DMS153 (cell line): ENCODE results near the gene PNPLA7.

Source experiments
- DNase-seq: peaks from one replicate; lab custom pipeline; 2025; lab: John Stamatoyannopoulos, UW

Gene PNPLA7

DNA sequence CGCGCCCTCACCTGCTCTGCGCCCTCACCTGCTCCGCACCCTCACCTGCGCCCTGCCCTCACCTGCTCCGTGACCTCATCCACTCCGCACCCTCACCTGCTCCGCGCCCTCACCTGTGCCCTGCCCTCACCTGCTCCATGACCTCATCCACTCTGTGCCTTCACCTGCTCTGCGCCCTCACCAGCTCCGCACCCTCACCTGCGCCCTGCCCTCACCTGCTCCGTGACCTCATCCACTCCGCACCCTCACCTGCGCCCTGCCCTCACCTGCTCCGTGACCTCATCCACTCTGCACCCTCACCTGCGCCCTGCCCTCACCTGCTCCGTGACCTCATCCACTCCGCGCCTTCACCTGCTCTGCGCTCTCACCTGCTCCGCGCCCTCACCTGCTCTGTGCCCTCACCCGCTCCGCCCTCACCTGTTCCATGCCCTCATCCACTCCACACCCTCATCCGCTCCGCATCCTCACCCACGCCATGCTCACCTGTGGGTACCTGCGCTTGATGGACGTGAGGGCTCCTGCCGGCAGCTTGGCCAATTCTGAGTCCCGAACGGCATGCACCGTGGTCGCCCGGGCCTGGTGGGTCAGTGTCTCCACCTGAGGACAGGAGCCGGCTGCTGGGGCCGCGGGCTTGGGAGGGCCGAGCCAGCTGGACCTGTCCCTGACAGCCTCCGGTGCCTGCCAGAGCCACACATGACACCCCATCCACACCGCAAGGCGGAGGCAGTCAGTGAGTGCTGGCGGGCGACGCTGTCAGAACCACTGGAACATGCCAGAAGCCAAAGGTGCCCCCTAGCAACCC lies 55.5 kb downstream of the PNPLA7 start:
- DNase-seq, result no peak

DNA sequence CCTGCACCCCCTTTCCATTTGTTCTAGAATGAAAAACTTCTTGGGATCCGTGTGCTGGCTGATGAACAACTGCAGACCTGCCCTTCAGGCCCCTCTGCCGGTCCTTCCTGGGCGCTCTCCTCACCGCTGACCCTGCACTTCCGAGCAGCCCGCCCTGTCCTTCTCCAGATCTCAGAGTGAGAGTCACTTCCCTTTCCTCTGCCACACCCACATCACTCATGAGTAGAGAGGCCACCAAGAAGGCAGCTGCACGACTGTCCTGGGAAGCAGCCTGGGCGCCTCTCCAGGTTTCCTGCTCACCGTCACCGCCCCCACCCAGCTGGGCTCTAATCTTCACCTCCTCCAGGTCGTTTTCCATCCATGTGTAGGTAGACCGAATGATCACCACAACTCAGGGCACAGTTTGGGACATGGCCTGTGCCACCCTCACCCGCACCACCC lies 56.1 kb downstream of the PNPLA7 start:
- no peak for DNase-seq

DNA sequence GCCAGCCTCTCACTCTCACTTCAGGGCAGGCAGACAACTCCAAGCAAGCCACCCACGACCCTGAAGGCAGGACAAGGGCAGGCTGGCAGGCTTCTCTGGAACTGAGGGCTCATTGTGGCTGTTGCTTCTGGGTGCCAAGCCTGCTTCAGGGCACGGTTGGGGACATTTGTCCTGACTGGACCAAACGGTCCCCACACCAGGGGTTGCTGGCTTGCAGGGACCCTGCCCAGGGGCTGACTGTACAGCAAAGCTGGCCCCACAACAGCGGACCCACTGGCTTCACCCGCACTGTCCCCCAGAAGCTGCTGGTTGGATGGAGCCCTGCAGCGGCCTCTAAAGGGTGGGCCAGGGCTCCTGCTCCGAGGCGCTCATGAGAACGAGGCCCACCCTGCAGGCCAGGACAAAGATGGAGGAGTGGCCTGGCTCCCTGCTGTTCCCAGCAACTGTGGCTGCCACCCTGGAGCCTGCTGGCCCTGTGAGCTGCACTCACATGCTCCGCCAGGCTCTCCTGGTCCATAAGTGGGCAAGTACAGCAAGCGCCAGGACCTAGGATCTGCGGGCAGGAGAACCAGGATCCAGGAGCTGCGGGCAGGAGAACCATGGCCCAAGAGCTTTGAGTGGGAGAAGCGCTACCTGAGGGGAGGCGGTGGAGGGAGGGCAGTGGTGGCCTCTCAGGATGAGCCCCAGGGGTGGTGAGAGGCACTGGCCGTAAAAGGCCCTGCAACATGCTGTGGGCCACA lies 56.7 kb downstream of the PNPLA7 start:
- DNase-seq, result no peak

DNA sequence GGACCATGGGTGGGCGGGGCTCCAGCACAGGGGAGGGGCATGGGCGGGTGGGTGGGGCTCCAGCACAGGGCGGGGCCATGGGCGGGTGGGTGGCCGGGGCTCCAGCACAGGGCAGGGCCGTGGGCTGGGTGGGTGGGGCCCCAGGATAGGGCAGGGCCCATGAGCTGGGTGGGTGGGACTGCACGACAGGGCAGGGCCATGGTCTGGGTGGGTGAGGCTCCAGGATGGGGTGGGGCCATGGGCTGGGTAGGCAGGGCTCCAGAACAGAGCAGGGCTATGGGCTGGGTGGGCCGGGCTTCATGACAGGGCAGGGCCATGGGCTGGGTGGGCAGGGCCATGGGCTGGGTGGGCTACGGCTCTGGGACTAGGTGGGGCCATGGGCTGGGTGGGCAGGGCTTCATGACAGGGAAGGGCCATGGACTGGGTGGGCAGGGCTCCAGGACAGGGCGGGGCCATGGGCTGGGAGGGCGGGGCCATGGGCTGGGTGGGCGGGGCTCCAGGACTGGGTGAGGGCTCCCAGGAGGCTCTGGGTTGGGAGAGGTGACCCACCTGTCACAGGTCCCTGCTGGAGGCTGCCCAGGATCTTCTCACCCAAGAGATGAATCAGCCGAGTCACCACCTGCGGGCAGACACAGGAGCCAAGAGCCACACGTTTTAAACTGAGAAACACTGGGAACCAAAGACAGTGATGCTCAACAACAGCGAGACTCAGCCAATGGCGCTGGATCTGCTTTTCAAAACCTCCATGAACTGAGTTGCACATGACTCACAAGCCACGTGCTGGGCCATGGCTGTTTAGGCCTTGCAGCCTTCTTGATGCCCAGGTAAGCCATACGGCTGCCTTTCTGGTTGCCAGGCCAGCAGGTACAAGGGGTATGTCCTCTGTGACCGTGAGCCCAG lies 57.5 kb downstream of the PNPLA7 start:
- DNase-seq, result no peak

DNA sequence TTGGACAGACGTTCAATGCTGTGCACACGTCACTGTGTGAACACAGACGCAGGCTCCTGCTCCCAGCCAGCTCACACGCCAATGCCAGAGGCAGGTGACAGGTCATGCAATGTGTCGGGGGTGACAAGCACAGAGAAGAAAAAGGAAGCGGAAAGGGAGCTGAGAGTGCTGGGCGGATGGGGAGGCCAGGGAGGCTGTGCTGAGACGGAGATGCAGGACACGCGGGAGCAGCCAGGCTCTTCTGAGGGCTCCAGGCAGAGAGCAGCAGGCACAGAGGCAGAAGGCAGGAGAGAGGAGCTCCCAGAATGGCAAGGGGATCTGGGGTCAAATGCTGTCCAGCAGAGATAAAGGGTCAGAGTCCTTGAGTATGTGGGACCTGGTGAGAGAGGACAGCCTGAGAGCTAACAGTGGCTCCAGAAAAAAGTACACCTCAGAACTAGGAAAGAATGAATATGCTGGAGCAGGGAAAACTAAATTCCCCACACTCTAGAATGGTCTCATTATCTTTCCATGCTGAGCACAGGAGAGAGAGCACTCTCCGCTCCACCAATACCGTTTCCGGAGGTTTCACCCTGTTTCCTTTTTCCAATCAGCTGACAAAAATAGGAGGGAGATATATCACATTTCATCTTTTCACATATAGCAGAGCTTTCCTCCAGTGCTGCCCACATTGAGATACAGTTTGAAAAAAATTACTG lies 58.3 kb downstream of the PNPLA7 start:
- no peak for DNase-seq

DNA sequence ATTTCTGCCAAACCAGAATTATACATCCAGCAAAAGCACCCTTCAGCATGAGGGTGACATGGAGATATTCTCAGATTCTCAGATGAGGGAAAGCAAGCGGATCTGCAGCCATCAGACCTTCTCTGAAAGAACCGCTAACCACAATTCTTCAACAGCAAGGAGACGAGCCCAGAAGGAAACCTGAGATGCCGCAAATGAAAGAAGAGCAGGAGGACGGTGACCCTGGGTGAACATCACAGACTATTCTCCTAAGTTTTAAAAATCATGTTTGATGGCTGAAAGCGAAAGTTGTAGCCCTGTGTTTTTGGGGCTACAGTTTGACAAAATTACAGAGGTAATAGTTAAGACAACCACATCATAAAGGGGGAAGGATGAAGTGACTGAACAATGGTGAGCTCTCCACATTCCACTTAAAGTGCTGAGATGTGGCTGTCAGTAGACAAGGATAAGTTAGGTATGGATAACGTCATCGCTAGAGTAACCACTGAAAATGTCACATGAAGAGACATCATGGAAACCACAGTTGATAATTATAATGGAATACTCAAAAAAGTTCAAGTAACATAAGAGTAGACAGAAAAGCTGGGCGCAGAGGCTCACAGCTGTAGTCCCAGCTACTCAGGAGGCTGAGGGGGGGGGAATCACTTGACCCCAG lies 59.5 kb downstream of the PNPLA7 start:
- DNase-seq, result no peak

DNA sequence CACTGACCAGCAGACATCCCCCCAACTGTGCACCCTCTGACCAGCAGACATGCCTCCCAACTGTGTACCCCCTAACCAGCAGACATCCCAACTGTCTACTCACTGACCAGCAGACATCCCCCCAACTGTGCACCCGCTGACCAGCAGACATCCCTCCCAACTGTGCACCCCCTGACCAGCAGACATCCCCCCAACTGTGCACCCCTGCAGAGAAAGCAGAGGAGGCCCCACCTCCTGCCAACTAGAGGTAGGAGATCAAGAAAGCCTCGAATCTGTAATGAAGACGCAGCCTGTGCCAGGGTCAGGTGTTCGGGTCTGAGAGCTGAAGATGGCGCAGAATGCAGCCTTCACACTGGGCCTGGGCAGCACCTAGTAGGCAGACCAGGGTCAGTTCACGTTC lies 61.3 kb downstream of the PNPLA7 start:
- DNase-seq, result no peak

DNA sequence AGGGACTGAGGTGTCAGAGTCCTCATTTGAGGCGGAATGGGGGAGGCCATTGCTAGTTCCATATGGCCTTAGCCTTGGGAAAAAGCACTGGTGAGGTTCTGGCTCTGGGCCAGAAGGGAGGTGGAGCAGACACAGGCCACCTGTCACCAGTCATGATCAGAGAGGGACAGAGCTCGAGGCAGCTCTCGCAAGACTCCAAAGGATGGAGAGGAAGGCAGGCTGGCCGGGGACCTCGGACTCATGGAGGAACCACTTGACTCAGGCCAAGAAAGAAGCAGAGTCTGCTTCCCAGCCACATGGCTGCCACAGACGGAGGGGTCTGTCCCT lies 61.9 kb downstream of the PNPLA7 start:
- peak; percentile 17 for DNase-seq

DNA sequence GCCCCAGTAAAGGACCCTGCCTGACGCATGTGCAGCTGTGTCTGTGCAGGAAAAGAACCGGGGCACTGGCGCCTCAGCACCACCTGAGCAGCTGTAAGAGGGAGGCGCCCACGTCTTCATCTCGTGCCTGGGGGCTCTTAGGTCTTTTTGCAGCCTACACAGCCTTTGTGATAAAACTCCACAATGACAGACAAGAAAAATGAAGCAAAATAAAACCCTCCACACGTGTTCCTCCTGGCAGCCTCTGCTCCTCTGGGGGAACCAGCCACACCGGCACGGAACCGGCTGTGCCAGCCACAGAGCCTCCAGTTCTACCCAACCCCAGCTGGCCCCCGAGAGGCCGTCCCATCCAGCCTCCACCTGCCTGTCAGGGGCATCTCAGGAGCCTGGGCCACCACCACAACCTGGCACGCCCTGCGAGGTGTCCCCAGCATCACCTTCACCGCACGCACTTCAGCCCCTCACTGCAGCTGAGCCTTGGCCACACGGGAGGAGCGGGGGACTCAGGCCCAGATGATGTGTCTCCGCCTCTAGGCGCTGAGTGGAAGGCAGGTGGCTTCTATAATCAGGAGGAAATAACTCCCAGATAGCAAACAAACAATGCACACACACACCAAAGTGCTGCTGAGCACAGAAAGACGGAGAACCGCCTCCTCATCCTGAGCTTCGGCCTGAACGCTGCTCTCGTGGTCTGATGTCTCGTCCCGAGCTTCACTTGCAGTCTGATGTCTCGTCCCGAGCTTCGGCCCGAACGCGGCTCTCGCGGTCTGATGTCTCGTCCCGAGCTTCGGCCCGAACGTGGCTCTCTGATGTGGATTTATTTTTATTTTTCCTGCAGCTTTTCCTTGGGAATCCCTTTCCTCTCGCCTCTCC lies 62.5 kb downstream of the PNPLA7 start:
- peak; percentile 68 for DNase-seq

DNA sequence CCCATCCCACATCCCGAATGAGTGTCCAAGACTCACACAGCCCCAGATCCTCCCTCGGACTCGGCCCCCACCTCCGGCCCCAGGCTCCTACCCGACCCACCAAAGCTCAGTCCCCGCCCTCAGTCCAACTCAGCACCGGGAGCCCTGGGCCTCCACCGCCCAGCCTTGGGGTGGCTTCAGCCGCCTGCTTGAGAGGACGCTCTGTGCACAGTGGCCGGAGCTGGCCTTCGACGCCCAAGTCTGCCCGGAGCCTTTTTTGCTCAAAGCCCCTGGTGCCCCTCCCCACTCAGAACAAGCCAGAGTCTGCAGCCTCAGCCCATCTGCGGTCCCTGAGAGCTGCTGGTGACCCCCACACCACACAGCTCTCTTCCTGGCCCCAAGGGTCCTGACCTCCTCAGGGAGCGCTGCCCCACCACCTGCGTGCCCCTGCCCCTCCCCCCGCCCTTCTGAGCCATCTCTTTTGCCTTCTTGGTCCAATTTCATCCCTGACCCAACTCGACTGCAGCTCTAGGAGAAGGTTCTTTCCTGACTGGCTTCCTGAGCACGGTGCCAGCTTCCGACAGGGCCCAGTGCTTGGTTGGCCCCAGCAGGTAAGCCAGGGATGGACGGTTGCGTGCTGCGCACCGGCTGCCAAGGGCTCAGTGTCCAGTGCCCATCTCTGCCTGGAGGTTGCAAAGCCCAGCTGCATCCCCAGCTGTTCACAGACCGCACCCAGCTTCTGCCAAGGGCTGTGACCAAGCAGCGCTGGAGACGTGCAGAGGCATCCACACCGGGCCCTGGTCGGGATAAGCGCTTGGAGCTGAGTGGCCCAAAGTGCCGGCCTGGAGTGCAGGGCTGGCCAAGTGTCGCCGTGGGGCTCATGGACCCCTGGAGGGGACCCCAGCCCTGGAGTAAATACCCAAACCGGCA lies 63.4 kb downstream of the PNPLA7 start:
- no peak for DNase-seq

DNA sequence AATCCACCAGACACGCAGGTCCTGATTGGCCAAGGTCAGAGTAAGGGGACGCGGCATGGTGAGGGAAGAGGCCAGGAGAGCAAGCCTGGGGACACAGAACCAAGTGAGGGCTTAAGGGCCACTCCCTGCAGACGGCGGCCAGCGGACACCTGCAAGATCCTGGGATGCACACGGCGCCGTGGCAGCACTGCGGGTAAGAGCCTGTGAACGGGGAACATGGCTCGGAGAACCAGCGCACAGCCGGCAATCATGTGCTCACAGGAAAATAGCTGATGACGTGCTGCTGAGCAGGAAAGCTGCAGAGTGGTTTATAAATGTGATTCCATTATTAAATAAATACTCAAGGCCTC lies 64.1 kb downstream of the PNPLA7 start:
- DNase-seq, result no peak

DNA sequence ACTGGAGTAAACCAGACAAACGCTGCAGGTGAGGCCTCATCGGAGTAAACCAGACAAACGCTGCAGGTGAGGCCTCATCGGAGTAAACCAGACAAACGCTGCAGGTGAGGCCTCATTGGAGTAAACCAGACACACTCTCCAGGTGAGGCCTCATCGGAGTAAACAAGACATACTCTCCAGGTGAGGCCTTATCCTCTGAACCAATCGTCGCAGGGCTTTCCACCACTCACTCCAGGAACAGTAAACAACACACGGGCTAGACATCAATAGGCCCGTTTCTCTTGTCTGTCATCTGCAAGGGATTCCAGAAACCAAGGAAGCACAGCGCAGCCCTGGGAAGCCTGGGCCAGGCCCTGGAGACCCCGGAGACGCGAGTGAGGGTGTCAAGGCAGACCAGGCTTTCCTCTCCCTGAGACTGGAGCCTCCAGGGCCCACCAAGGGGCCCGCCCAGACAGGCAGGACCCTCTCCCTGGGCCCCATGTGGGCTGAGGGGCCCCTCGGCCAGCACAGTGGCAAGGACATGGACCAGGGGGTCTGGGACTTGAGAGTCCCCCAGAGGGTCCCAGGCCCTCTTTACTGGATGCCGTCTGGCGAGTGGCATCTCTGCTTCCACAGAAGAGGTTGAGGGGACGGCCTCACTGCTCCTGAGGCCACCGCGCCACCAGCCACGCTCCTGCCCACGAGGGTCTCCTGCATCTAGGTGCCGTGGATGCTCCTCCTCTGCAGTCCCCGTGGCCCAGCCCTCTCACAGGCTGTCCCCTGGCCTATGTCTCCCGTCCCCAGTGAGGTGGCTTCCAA lies 64.7 kb downstream of the PNPLA7 start:
- peak; percentile 59 for DNase-seq

DNA sequence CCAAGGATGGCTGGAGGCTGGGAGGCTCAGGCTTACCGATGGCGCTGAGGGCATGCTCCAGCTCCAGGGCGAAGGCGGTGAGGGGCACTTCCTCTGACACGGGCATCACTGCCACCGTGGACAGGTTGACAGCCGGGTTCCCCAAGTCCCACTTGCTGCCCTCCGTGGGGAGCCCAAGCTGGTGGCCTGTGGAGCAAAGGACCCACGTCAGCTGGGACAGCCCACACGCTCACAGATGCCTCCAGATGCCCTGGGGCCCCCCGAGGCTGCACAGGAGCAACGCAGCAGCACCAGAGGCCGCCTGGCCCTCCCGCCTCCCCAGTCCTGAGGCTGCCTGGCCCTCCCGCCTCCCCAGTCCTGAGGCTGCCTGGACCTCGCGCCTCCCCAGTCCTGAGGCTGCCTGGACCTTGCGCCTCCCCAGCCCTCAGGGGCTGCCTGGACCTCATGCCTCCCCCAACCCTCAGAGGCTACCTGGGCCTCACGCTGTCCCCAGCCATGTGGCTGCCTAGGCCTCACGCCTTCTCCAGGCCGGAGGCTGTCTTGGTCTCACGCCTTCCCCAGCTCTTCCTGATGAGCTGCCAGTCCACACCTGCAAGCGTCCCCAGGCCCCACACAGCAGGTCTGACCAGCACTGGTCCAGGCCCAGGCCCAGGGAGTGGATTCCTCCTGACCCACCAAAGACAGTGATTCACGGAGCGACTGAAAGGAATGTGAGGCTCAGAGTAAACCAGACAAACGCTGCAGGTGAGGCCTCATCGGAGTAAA lies 65.5 kb downstream of the PNPLA7 start:
- no peak for DNase-seq

DNA sequence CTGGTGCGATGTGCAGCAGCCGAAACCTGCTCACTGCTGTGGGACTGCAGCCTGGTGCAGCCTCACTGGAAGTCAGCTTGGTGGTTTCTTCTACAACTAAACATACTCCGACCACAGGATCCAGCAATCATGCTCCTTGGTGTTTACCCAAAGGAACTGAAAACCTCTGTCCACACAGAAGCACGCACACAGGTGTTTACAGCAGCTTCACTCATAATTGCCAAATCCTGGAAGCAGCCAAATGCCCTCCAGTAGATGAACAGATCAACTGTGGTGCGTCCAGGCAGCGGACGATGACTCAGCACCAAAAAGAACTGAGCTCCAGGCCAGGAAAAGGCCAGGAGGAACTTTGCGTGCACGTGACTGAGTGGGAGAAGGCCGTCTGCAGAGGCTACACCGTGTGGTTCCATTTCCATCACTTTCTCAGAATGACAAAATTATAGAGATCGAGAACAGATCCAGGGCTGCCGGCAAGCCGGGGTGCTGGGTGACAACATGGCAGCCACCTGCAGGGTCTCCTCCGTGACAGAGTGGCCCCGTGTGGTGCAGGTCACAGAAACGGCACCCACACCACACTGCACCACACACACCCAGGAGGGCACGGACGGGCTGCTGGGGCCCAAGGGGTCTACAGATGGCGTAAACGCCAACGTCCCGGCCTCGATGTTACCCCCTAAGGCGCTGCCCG lies 68.0 kb downstream of the PNPLA7 start:
- no peak for DNase-seq

DNA sequence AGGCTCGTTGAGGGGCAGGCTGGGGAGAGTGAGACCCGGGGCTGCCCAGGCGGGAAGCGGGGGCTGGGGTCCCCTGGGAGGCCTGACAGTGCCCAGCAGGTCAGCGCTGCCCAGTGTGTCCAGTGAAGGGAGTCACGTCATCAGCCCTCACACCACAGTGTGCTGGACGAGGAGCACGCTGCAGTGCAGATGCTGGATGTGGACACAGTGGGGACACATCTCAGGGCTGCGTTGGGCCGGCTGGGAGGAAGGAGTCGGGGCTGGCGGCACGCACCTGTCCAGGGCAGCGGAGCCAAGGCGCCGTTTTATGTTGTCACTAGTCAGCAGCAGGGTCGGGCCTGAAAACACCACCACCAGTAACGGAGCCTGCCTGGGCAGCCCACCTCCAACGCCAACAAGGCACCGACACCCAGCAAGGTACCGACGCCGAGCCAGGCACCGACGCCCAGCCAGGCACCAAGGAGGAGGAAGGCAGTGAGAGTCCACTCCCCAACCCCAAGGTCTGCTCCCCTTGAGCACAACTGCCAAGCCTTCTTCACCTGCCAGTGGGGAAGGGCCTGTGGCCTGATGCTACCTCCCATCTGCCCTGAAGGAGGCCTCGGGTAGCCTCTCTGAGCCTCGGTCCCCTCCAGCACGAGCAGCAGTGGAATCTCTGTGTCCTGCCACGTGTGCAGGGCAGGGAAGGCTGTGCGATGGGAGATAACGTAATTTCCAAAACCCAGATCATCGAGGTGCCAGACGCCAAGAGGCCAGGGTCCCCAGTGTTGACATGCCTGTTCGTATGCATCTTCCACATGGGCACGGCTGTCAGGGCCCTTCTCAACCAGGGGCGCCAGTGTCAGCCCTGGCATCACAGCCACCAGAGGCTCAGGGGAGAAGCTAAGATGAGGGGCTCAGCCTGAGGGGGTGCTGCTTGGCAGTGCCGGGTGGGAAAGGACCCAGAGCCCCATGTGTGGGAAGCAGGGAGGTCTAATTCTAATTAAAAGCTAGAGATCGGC lies 69.2 kb downstream of the PNPLA7 start:
- DNase-seq, result no peak
